GM13977 (cell line): ENCODE results near the gene PPP1R9A.

ENCODE experiments used
- DNase-seq: peaks from one replicate; pipeline ENCODE4 v3.0.0; 2012; ENCODE audit warnings: low spot score
- in situ Hi-C: fragments of 300-500 bp; cut with MboI; formaldehyde crosslinking; loops from one replicate; pipeline ENCODE4 v1.12.0; 2022; ENCODE audit warnings: low sequenced_read_pairs, low pct_unique_long_range_greater_than_20kb, mixed read lengths, inconsistent platforms; ENCODE audit not compliant: unreplicated experiment
- TF ChIP-seq, protein P1 (sequence below): IDR thresholded peaks from 2 replicates; pipeline ENCODE4 v1.5.1; 2012; ENCODE audit warnings: mild to moderate bottlenecking, control low read depth; ENCODE audit not compliant: insufficient read depth; ENCODE audit errors: extremely low read depth, missing control alignments

PPP1R9A gene

GRCh38 chr7:94970085-94970576 is 62.7 kb downstream of the PPP1R9A start:
- in situ Hi-C loops, result no loop called here
- TF ChIP-seq, protein P1, sequence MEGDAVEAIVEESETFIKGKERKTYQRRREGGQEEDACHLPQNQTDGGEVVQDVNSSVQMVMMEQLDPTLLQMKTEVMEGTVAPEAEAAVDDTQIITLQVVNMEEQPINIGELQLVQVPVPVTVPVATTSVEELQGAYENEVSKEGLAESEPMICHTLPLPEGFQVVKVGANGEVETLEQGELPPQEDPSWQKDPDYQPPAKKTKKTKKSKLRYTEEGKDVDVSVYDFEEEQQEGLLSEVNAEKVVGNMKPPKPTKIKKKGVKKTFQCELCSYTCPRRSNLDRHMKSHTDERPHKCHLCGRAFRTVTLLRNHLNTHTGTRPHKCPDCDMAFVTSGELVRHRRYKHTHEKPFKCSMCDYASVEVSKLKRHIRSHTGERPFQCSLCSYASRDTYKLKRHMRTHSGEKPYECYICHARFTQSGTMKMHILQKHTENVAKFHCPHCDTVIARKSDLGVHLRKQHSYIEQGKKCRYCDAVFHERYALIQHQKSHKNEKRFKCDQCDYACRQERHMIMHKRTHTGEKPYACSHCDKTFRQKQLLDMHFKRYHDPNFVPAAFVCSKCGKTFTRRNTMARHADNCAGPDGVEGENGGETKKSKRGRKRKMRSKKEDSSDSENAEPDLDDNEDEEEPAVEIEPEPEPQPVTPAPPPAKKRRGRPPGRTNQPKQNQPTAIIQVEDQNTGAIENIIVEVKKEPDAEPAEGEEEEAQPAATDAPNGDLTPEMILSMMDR, result no peak
- DNase-seq, result no peak

GRCh38 chr7:94971051-94971867 is 63.9 kb downstream of the PPP1R9A start:
- no peak for DNase-seq
- TF ChIP-seq, protein P1, result no peak

DNA sequence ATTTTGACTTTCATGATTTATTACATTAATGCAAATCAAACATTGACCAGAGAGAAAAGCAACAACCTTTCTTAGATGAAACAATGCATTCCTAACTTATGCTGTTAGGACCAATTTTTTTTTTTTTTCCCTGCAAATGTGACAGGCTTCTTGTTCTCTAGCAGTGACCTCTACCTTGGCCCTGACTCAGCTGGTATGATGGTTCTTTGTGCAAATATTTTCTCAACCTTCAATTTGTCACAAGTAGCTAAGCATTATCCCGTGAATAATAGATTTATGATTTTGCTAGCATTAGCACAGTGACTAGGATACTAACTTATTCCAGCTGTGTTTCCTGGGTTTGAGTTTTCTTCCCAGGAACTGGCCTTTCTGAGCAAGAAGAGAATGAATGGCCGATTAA is 64.9 kb downstream of the PPP1R9A start:
- TF ChIP-seq, protein P1, result no peak
- no peak for DNase-seq
- in situ Hi-C loops, result no loop called here

More at GRCh38 chr7:94971051-94971867, 63.9 kb downstream of the PPP1R9A start:
- in situ Hi-C loops, result no loop called here

GRCh38 chr7:94973844-94974243 is 66.5 kb downstream of the PPP1R9A start:
- in situ Hi-C loops, result no loop called here
- TF ChIP-seq, protein P1, result no peak
- no peak for DNase-seq

DNA sequence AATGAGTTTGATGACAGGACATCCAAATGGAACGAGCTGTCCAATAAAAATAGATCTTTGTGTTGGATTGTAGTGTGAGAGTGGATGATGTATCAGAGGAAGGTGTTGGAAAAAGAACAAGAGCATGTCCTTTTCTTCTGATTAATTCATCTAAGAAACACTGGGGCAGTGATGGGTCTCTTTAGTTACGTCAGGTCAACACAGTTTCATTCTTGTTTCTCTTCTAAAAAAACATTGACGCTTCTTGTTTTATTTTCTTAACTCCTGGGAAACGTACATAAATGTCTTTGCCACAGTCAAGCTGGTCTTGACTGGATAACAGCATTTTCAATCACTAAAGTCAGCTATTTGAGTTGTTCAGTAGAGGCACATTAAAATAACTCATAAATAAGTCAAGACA is 67.0 kb downstream of the PPP1R9A start:
- TF ChIP-seq, protein P1, result no peak
- in situ Hi-C loops, result no loop called here
- DNase-seq, result no peak

- TF ChIP-seq, protein P1, result no peak
- in situ Hi-C loops, result no loop called here
- DNase-seq, result no peak
Measured at GRCh38 chr7:94975336-94975735, 67.9 kb downstream of the PPP1R9A start.
